Prostate gland (tissue), 2 donors: ENCODE measurements around the gene RAB1B.

Experiments
- POLR2A ChIP-seq: fragments of 450-650 bp; IDR thresholded peaks from one replicate; pipeline ENCODE4 v1.6.1; 2016; ENCODE audit warnings: antibody characterized with exemption, mild to moderate bottlenecking
- TF ChIP-seq, protein P1 (sequence below), 4 experiments: fragments of 200-600 bp in 2 of 4; fragments of 450-650 bp in 2 of 4; sonication (generic) in 2 of 4; IDR thresholded peaks; 1 replicate in 3 of 4; 2 replicates in 1 of 4; pipeline ENCODE4 v1.5.1; 2016 to 2019; ENCODE audit warnings: antibody characterized with exemption in 4 of 4, mild to moderate bottlenecking in 2 of 4, moderate library complexity in 2 of 4

DNA sequence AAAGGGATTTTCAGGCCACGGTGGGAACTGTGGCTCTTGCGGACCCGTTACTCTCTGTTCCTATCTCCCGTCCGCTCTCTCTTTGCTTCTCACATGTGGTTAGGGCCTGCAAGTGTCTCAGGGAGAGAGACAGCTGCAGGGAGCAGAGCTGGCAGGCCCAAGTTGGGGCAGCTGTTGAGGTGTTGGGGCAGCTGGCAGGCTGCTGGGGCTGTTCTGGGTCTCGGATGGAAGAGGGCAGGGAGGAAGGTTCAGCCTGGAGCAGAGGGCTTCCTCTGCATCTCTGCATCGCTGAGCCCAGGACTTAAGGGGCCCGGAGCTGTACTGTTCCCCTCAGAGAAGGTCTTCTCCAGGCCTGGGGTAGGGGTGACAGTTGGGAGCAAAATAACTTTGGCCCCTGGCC, 7.0 kb downstream of the RAB1B start:
- TF ChIP-seq, protein P1, sequence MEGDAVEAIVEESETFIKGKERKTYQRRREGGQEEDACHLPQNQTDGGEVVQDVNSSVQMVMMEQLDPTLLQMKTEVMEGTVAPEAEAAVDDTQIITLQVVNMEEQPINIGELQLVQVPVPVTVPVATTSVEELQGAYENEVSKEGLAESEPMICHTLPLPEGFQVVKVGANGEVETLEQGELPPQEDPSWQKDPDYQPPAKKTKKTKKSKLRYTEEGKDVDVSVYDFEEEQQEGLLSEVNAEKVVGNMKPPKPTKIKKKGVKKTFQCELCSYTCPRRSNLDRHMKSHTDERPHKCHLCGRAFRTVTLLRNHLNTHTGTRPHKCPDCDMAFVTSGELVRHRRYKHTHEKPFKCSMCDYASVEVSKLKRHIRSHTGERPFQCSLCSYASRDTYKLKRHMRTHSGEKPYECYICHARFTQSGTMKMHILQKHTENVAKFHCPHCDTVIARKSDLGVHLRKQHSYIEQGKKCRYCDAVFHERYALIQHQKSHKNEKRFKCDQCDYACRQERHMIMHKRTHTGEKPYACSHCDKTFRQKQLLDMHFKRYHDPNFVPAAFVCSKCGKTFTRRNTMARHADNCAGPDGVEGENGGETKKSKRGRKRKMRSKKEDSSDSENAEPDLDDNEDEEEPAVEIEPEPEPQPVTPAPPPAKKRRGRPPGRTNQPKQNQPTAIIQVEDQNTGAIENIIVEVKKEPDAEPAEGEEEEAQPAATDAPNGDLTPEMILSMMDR (IDR thresholded peaks at IDR 0.05) = no peak
- TF ChIP-seq POLR2A = no peak
